Measurements from ENCODE around the gene FAM228A.
"Not testable (repeated sequence)": the region's sequence is repeated elsewhere in the genome, so short reads cannot be mapped to it uniquely, and the experiment has no call there.

The FAM228A gene

DNA sequence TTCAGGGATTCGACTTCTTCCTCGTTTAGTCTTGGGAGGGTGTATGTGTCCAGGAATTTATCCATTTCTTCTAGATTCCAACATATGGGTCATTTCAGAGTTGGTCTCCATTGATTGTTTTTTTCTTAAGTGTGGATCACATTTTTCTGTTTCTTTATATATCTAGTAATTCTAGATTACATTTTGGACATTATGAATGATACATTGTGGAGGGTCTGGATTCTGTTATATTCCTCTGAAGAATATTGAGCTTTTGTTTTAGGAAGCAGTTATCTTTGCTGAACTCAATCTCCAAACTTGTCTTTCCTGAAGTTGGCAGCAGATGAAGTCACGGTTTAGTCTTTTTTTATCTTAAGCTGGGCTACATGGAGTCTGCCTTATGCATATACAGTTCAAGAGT, 42.3 kb upstream of the FAM228A start (continued):
- TF ChIP-seq, protein P1, sequence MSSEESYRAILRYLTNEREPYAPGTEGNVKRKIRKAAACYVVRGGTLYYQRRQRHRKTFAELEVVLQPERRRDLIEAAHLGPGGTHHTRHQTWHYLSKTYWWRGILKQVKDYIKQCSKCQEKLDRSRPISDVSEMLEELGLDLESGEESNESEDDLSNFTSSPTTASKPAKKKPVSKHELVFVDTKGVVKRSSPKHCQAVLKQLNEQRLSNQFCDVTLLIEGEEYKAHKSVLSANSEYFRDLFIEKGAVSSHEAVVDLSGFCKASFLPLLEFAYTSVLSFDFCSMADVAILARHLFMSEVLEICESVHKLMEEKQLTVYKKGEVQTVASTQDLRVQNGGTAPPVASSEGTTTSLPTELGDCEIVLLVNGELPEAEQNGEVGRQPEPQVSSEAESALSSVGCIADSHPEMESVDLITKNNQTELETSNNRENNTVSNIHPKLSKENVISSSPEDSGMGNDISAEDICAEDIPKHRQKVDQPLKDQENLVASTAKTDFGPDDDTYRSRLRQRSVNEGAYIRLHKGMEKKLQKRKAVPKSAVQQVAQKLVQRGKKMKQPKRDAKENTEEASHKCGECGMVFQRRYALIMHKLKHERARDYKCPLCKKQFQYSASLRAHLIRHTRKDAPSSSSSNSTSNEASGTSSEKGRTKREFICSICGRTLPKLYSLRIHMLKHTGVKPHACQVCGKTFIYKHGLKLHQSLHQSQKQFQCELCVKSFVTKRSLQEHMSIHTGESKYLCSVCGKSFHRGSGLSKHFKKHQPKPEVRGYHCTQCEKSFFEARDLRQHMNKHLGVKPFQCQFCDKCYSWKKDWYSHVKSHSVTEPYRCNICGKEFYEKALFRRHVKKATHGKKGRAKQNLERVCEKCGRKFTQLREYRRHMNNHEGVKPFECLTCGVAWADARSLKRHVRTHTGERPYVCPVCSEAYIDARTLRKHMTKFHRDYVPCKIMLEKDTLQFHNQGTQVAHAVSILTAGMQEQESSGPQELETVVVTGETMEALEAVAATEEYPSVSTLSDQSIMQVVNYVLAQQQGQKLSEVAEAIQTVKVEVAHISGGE (tag by site-specific recombination; conservative IDR thresholded peaks at IDR 0.05; ENCODE audit: low read depth): no peak

- H3K36me3 ChIP-seq (ENCODE audit: control insufficient read depth in 2 of 2, insufficient read depth in 1 of 2, low read length in 2 of 2); H3K4me3 ChIP-seq (ENCODE audit: low read depth, low read length); H3K27ac ChIP-seq (ENCODE audit: extremely low read depth, low read depth, low read length); POLR2A ChIA-PET; H3K4me1 ChIP-seq (ENCODE audit: control insufficient read depth, insufficient read depth, low read length); H3K9me3 ChIP-seq (ENCODE audit: control insufficient read depth, insufficient read depth, low read depth, low read length): not testable (repeated sequence)
- CTCF ChIA-PET: interaction anchor here (0.8 kb wide), 1 partner anchor 13 kb away, joined by 3 read pairs; no protein-coding TSS in a partner anchor
These were observed 34.5 kb upstream of the FAM228A start for GRCh38 chr2:24140305-24140704.

GRCh38 chr2:24147364-24147763, 27.5 kb upstream of the FAM228A start:
- TF ChIP-seq GLI2 (tag by site-specific recombination; IDR thresholded peaks at IDR 0.05; ENCODE audit: borderline replicate concordance, low read depth) (no peak), OVOL3 (tag by site-specific recombination; IDR thresholded peaks at IDR 0.05) (no peak), ZNF221 (tag by site-specific recombination; IDR thresholded peaks at IDR 0.05; ENCODE audit: borderline replicate concordance) (no peak), SETDB1 (IDR thresholded peaks at IDR 0.05; ENCODE audit: insufficient read length, low read length) (peak; percentile 80), ZNF133 (tag by site-specific recombination; IDR thresholded peaks at IDR 0.05) (peak; percentile 97)
- Histone ChIP-seq H3K9me3 (ENCODE audit: control insufficient read depth, insufficient read depth, low read depth, low read length) (no peaks in the 10 kb centered on the region), H3K36me3 (ENCODE audit: control insufficient read depth in 2 of 2, insufficient read depth in 1 of 2, low read length in 2 of 2) (peaks cover 0 to 3% of the 10 kb centered on the region in 2 experiments; a peak in 1 of 3 replicates), H3K4me1 (ENCODE audit: control insufficient read depth, insufficient read depth, low read length) (no peaks in the 10 kb centered on the region), H3K4me3 (ENCODE audit: low read depth, low read length) (no peak overlapping the region), H3K27ac (ENCODE audit: extremely low read depth, low read depth, low read length) (no peak overlapping the region)
- ChIA-PET POLR2A (no interaction called here), CTCF (no interaction called here)

GRCh38 chr2:24152413-24153197, 22.2 kb upstream of the FAM228A start:
- POLR2A ChIA-PET: no interaction called here

More at GRCh38 chr2:24152413-24153197, 22.2 kb upstream of the FAM228A start:
- CTCF ChIA-PET: interaction anchor here (1.1 kb wide), 1 partner anchor 11 kb away, joined by 8 read pairs; no protein-coding TSS in a partner anchor
- Histone ChIP-seq H3K4me3 (ENCODE audit: low read depth, low read length) (no peak overlapping the region), H3K36me3 (ENCODE audit: control insufficient read depth in 2 of 2, insufficient read depth in 1 of 2, low read length in 2 of 2) (peaks cover 0 to 3% of the 10 kb centered on the region in 2 experiments; a peak in 1 of 3 replicates), H3K4me1 (ENCODE audit: control insufficient read depth, insufficient read depth, low read length) (no peaks in the 10 kb centered on the region), H3K9me3 (ENCODE audit: control insufficient read depth, insufficient read depth, low read depth, low read length) (no peaks in the 10 kb centered on the region), H3K27ac (ENCODE audit: extremely low read depth, low read depth, low read length) (no peak overlapping the region)
- TF ChIP-seq ZNF211 (tag by site-specific recombination; IDR thresholded peaks at IDR 0.05; ENCODE audit: low read depth): no peak
- no peak for TF ChIP-seq ZFP41 (tag by site-specific recombination; IDR thresholded peaks at IDR 0.05; ENCODE audit: borderline replicate concordance)
- no peak for TF ChIP-seq ZNF202 (tag by site-specific recombination; IDR thresholded peaks at IDR 0.05; ENCODE audit: borderline replicate concordance)
- TF ChIP-seq, protein P2, sequence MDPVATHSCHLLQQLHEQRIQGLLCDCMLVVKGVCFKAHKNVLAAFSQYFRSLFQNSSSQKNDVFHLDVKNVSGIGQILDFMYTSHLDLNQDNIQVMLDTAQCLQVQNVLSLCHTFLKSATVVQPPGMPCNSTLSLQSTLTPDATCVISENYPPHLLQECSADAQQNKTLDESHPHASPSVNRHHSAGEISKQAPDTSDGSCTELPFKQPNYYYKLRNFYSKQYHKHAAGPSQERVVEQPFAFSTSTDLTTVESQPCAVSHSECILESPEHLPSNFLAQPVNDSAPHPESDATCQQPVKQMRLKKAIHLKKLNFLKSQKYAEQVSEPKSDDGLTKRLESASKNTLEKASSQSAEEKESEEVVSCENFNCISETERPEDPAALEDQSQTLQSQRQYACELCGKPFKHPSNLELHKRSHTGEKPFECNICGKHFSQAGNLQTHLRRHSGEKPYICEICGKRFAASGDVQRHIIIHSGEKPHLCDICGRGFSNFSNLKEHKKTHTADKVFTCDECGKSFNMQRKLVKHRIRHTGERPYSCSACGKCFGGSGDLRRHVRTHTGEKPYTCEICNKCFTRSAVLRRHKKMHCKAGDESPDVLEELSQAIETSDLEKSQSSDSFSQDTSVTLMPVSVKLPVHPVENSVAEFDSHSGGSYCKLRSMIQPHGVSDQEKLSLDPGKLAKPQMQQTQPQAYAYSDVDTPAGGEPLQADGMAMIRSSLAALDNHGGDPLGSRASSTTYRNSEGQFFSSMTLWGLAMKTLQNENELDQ (tag by site-specific recombination; IDR thresholded peaks at IDR 0.05; ENCODE audit: low read depth): no peak
- no peak for TF ChIP-seq ZNF621 (tag by site-specific recombination; IDR thresholded peaks at IDR 0.05)
- TF ChIP-seq ZNF23 (tag by site-specific recombination; IDR thresholded peaks at IDR 0.05; ENCODE audit: borderline replicate concordance): no peak
- no peak for TF ChIP-seq ZNF10 (tag by site-specific recombination; IDR thresholded peaks at IDR 0.05)
- TF ChIP-seq ZNF473 (tag by site-specific recombination; IDR thresholded peaks at IDR 0.05): no peak

Data from HEK293 (cell line).